H1 (cell line): ENCODE results near the gene LRCH3. TPM values are rescaled to one million over a fixed set of nuclear protein-coding genes. Genes with fewer than 3 reads are reported as not detected.

Experiments used
- polyA plus RNA-seq, 7 experiments: library from polyadenylated mRNA; depleted of rRNA in 3 of 7; stranded (reverse) in 5 of 7; unstranded in 2 of 7; fragments of >200 nt in 5 of 7; fragments of 200-250 nt in 2 of 7; gene quantifications; 1 replicate in 5 of 7; 2 replicates in 1 of 7; 4 replicates in 1 of 7; pipeline versions ENCODE4 v1.2.1 to v1.2.3, GENCODE V29; 2011 to 2013; ENCODE audit warnings: missing spikeins in 2 of 7, mixed read lengths in 2 of 7
- small RNA-seq: library from polyadenylated mRNA; stranded (forward); fragments of <200 nt; extraction: miRNeasy Mini kit (QIAGEN cat#:217004); gene quantifications from one replicate; pipeline ENCODE3, GENCODE V24; 2013; ENCODE audit not compliant: insufficient read depth
- total RNA-seq: library from RNA; stranded (reverse); fragmentation: NEBNext Ultra II Directional; extraction: Animal tissue kit (Norgen Biotek cat#: 25700); gene quantifications from 2 replicates; pipeline ENCODE4 v1.2.1, GENCODE V29; 2021

Gene LRCH3
- total and polyA plus RNA-seq, 2 of the 8 experiments (the other 6 are each of a cell fraction or from before 2014, with no cell fraction given) = 58.4 to 66.0 TPM

Small RNAs within 50 kb of the gene (small RNA-seq; reads per million reads assigned to genes)
- not detected for gene RNU6-858P

Other genes with a start within 250 kb of the LRCH3 start
- 24.0 and 27.2 TPM in 2 replicates for gene BDH1, start 235.3 kb upstream of the LRCH3 start, total RNA-seq
- gene BDH1, start 235.3 kb upstream of the LRCH3 start, polyA plus RNA-seq (2011; rRNA removed) = 27.7 and 28.1 TPM in 2 replicates
- gene RUBCN, start 54.4 kb upstream of the LRCH3 start, total RNA-seq = 18.2 and 21.9 TPM in 2 replicates
- gene RUBCN, start 54.4 kb upstream of the LRCH3 start, polyA plus RNA-seq (2011; rRNA removed) = 9.3 and 11.9 TPM in 2 replicates
- gene FYTTD1, start 41.4 kb upstream of the LRCH3 start, total RNA-seq = 24.4 and 24.7 TPM in 2 replicates
- 3.1 and 3.3 TPM in 2 replicates for gene FYTTD1, start 41.4 kb upstream of the LRCH3 start, polyA plus RNA-seq (2011; rRNA removed)
- 1,393 and 1,439 TPM in 2 replicates for gene RPL35A, start 158.9 kb downstream of the LRCH3 start, total RNA-seq
- gene RPL35A, start 158.9 kb downstream of the LRCH3 start, polyA plus RNA-seq (2011; rRNA removed) = 377 and 695 TPM in 2 replicates
- 4.7 and 5.0 TPM in 2 replicates for gene LMLN, start 169.0 kb downstream of the LRCH3 start, total RNA-seq
- 3.0 and 3.9 TPM in 2 replicates for gene LMLN, start 169.0 kb downstream of the LRCH3 start, polyA plus RNA-seq (2011; rRNA removed)